Neuronal stem cell (in vitro differentiated cells): ENCODE measurements around the gene NAV2.

Experiments used
- DNase-seq: peaks from one replicate; pipeline ENCODE4 v3.0.0-alpha.2; 2013; ENCODE audit warnings: low spot score
- H2AFZ ChIP-seq: one replicate; pipeline ENCODE4 v1.6.1; 2013; ENCODE audit warnings: mild to moderate bottlenecking, low read length, inconsistent platforms
- H2AK5ac ChIP-seq: 2 replicates; pipeline ENCODE4 v1.6.1; 2013; ENCODE audit warnings: low read depth, mild to moderate bottlenecking, inconsistent platforms, low read length, moderate library complexity, mixed read lengths
- H2BK120ac ChIP-seq: 2 replicates; pipeline ENCODE4 v1.6.1; 2013; ENCODE audit warnings: low read depth, mild to moderate bottlenecking, inconsistent platforms, low read length, moderate library complexity, mixed read lengths
- H2BK12ac ChIP-seq: one replicate; pipeline ENCODE4 v1.6.1; 2013; ENCODE audit warnings: low read length, inconsistent platforms
- H2BK15ac ChIP-seq: 2 replicates; pipeline ENCODE4 v1.6.1; 2013; ENCODE audit warnings: mild to moderate bottlenecking, low read length, inconsistent platforms, mixed read lengths
- H2BK5ac ChIP-seq: one replicate; pipeline ENCODE4 v1.6.1; 2013; ENCODE audit warnings: inconsistent platforms, mild to moderate bottlenecking, low read length, moderate library complexity
- H3K14ac ChIP-seq: one replicate; pipeline ENCODE4 v1.6.1; 2013; ENCODE audit warnings: low read length, inconsistent platforms
- H3K18ac ChIP-seq: 2 replicates; pipeline ENCODE4 v1.6.1; 2013; ENCODE audit warnings: low read length, inconsistent platforms
- H3K23ac ChIP-seq: 2 replicates; pipeline ENCODE4 v1.6.1; 2013; ENCODE audit warnings: low read depth, mild to moderate bottlenecking, mixed read lengths, low read length, inconsistent platforms; ENCODE audit not compliant: poor library complexity
- H3K27ac ChIP-seq: replicated peaks from 3 replicates; pipeline ENCODE4 v1.5.1; 2013; ENCODE audit warnings: low read length, inconsistent platforms
- H3K27me3 ChIP-seq, 3 experiments: 2 replicates each; pipeline ENCODE4 v1.6.1; 2013; ENCODE audit warnings: low read length in 3 of 3, mild to moderate bottlenecking in 2 of 3, inconsistent platforms in 1 of 3, low read depth in 1 of 3, mixed read lengths in 1 of 3, moderate library complexity in 1 of 3; ENCODE audit not compliant: control insufficient read depth in 3 of 3, insufficient read depth in 3 of 3
- H3K36me3 ChIP-seq, 2 donors: replicated peaks in 1 of 2; 2 replicates each; pipeline ENCODE4 v1.6.1; 2013; ENCODE audit warnings: low read length in 2 of 2; ENCODE audit not compliant: control insufficient read depth in 2 of 2, insufficient read depth in 2 of 2
- H3K4ac ChIP-seq: 2 replicates; pipeline ENCODE4 v1.6.1; 2013; ENCODE audit warnings: inconsistent platforms, mild to moderate bottlenecking, low read length, moderate library complexity
- H3K4me1 ChIP-seq, 2 donors: 1 replicate in 1 of 2; 2 replicates in 1 of 2; pipeline ENCODE4 v1.6.1; 2013; ENCODE audit warnings: low read length in 2 of 2, low read depth in 1 of 2; ENCODE audit not compliant: control insufficient read depth in 2 of 2, insufficient read depth in 1 of 2
- H3K4me2 ChIP-seq: one replicate; pipeline ENCODE4 v1.6.1; 2013; ENCODE audit warnings: mild to moderate bottlenecking, low read length, inconsistent platforms; ENCODE audit not compliant: insufficient read depth, poor library complexity, severe bottlenecking
- H3K4me3 ChIP-seq, 2 donors: 2 replicates each; pipeline ENCODE4 v1.5.1; 2013; ENCODE audit warnings: low read length in 2 of 2, mild to moderate bottlenecking in 2 of 2, inconsistent platforms in 1 of 2, moderate library complexity in 1 of 2
- H3K79me1 ChIP-seq: one replicate; pipeline ENCODE4 v1.6.1; 2013; ENCODE audit warnings: low read depth, mild to moderate bottlenecking, inconsistent platforms, low read length, moderate library complexity
- H3K9ac ChIP-seq: one replicate; pipeline ENCODE4 v1.6.1; 2013; ENCODE audit warnings: mild to moderate bottlenecking, low read depth, low read length, inconsistent platforms; ENCODE audit not compliant: poor library complexity
- H3K9me3 ChIP-seq, 2 donors: replicated peaks in 1 of 2; 2 replicates each; pipeline versions ENCODE3 to v1.6.1; 2013; ENCODE audit warnings: low read length in 2 of 2, mild to moderate bottlenecking in 2 of 2, inconsistent platforms in 1 of 2, low read depth in 1 of 2, mixed read lengths in 1 of 2, moderate library complexity in 1 of 2; ENCODE audit not compliant: control insufficient read depth in 2 of 2, insufficient read depth in 1 of 2
- H4K8ac ChIP-seq: one replicate; pipeline ENCODE4 v1.6.1; 2013; ENCODE audit warnings: low read depth, mild to moderate bottlenecking, inconsistent platforms, low read length, moderate library complexity
- H4K91ac ChIP-seq: one replicate; pipeline ENCODE4 v1.6.1; 2013; ENCODE audit warnings: low read length, low read depth, mild to moderate bottlenecking, inconsistent platforms; ENCODE audit not compliant: poor library complexity
- WGBS, 2 donors: extraction: QIAGEN DNeasy Blood & Tissue Kit; methylation state at CpG; one replicate each; pipeline ENCODE4 v1.1.7; 2013; ENCODE audit warnings: missing lambda C conversion rate in 2 of 2, mixed read lengths in 1 of 2; ENCODE audit not compliant: insufficient read length in 2 of 2, insufficient replicate concordance in 1 of 2; ENCODE audit errors: extremely low coverage in 2 of 2; 5-methylcytosine and 5-hydroxymethylcytosine counted together

NAV2 gene

DNA sequence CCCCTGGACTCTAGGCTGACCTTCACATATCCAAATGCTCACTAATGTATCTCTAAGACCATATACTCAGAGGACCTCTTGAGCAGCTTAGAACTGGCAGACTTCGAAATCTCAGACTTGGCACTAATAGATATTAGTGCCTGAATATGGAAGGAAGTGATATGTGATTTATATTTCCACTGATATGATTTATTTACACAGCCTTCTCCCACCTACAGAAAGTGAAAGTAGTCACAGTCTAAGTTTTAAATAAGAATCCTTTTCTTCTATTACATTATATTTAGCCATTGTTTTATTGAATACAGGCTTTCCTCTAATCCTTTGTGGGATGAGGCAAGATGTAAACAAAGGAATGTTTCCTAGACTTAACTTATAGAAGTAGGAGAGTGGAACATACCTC lies 6.7 kb upstream of the NAV2 start:
- Histone ChIP-seq H2BK15ac (no peak overlapping the region), H3K4me2 (no peak overlapping the region), H2AFZ (no peak overlapping the region), H2BK5ac (no peak overlapping the region), H3K23ac (no peak overlapping the region), H3K79me1 (no peaks in the 10 kb centered on the region), H3K18ac (no peak overlapping the region), H4K91ac (no peak overlapping the region), H3K4ac (no peak overlapping the region), H3K27me3 (no peaks in the 10 kb centered on the region), H4K8ac (no peak overlapping the region), H3K4me1 (peaks cover 1 to 17% of the 10 kb centered on the region in 2 donors), H3K9ac (no peak overlapping the region), H2BK12ac (no peak overlapping the region), H3K36me3 (no peaks in the 10 kb centered on the region), H3K27ac (no peak overlapping the region), H3K9me3 (no peaks in the 10 kb centered on the region), H2BK120ac (no peak overlapping the region), H3K4me3 (no peak overlapping the region), H2AK5ac (no peak overlapping the region), H3K14ac (no peak overlapping the region)
- WGBS, 2 donors: no CpG with 5 or more reads among the region's 1 CpG
- DNase-seq: no peak

DNA sequence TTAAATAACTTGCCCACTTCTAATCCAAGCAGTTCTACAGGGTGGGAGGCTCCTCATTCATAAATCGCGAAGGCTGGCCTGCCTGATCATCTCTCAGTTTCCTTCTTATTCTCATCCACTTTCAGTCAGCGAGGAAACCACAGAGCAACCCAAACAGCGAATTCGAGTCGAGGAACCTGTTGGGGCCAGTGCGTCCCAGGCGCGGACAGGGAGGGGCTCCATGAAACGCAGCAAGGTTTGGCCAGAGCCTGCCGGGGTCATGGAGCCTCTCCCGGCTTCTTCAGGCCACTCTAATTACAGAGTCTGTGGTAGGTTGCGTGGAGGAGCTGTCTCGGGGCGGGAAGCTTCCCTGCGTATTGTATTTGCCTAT lies 741 bp upstream of the NAV2 start:
- Histone ChIP-seq H2BK120ac (peak overlapping the region; percentile 58), H3K36me3 (no peaks in the 10 kb centered on the region), H4K91ac (no peak overlapping the region), H3K4me2 (peak overlapping the region; percentile 73), H3K4me1 (peaks cover 9 to 15% of the 10 kb centered on the region in 2 donors), H2BK12ac (no peak overlapping the region), H2AK5ac (no peak overlapping the region), H3K27me3 (peaks cover 3 to 34% (median 15%) of the 10 kb centered on the region in 3 experiments), H3K4ac (no peak overlapping the region), H3K9me3 (peaks cover 0 to 1% of the 10 kb centered on the region in 2 donors), H3K18ac (peak overlapping the region; percentile 92), H2AFZ (peak overlapping the region; percentile 92), H2BK5ac (no peak overlapping the region), H3K4me3 (peak overlapping the region in 1 of 2 donors; percentile 62), H3K9ac (no peak overlapping the region), H3K23ac (no peak overlapping the region), H3K14ac (no peak overlapping the region), H2BK15ac (peak overlapping the region; percentile 56), H4K8ac (no peak overlapping the region), H3K27ac (peak overlapping the region; percentile 87), H3K79me1 (no peaks in the 10 kb centered on the region)
- no CpG with 5 or more reads among the region's 16 CpGs for WGBS, 2 donors
- no peak for DNase-seq

DNA sequence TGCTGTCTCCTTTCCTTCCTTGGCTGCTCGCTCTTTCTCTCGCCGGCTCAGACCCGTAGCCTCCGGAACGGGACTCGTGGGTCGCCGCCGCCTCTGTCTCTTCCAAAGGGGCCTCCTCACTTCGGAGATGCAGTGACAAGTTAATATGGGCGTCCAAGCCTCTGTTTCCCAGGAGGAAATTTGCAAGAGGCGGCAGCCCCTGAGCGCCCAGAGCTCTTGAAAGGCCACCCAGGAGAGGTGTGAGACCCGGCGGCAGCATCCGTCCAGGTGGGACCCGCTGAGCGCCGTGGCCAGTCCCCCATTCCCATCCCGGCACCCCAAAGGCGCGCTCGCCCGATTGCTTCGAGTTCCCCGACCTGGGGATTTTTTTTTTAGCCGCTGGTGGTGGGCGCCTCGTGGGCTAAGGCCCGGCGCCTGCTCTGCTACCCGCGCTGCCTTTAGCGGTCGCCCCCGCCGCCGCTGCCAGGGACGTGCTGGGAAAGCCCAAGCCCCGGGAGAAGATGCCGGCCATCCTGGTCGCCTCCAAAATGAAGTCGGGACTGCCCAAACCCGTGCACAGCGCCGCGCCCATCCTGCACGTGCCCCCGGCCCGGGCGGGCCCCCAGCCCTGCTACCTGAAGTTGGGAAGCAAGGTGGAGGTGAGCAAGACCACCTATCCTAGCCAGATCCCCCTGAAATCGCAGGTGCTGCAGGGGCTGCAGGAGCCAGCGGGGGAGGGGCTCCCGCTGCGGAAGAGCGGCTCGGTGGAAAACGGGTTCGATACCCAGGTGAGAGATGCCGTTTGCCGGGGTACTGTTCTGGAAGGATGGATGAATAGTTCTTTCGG lies 772 bp downstream of the NAV2 start:
- Histone ChIP-seq H3K27ac (no peak overlapping the region), H3K14ac (peak overlapping the region; percentile 60), H2BK5ac (peak overlapping the region; percentile 61), H3K9ac (peak overlapping the region; percentile 86), H2BK120ac (peak overlapping the region; percentile 40), H3K4me3 (peak overlapping the region; percentile 62 to 77), H2AFZ (peak overlapping the region; percentile 90), H4K8ac (no peak overlapping the region), H3K4me1 (peaks cover 9 to 15% of the 10 kb centered on the region in 2 donors), H2AK5ac (peak overlapping the region; percentile 32), H3K4me2 (peak overlapping the region; percentile 97), H3K79me1 (no peaks in the 10 kb centered on the region), H3K18ac (peak overlapping the region; percentile 72), H3K23ac (peak overlapping the region; percentile 59), H3K36me3 (no peaks in the 10 kb centered on the region), H3K27me3 (peaks cover 3 to 34% (median 15%) of the 10 kb centered on the region in 3 experiments), H3K9me3 (peaks cover 0 to 1% of the 10 kb centered on the region in 2 donors), H2BK15ac (no peak overlapping the region), H3K4ac (no peak overlapping the region), H2BK12ac (no peak overlapping the region), H4K91ac (no peak overlapping the region)
- WGBS, 2 donors: no CpG with 5 or more reads among the region's 63 CpGs
- no peak for DNase-seq

DNA sequence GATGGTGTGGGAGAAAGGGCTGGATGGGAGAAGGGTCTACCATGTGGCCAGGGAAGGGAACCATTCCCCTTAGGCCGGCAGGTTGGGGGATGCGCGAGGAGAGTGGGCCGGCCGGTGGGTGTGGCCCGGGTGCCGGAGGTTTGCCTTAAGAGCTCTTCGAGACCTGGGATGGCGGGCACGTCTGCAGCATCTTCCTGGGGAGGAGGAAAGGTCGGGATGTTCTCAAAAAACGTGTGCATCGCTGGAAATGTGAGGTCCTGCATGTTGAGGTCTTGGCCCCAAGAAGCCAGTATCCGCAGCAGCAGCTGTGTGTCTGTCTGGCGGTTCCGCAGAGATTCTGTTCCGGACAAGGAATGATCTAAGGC lies 1.4 kb downstream of the NAV2 start:
- H2AFZ ChIP-seq: peak overlapping the region; percentile 90
- peaks cover 9 to 15% of the 10 kb centered on the region in 2 donors for H3K4me1 ChIP-seq
- H2BK15ac ChIP-seq: no peak overlapping the region
- peak overlapping the region; percentile 62 to 77 for H3K4me3 ChIP-seq
- H3K4me2 ChIP-seq: peak overlapping the region; percentile 97
- H3K27ac ChIP-seq: no peak overlapping the region
- peak overlapping the region; percentile 32 for H2AK5ac ChIP-seq
- WGBS, 2 donors: no CpG with 5 or more reads among the region's 17 CpGs
- H3K9me3 ChIP-seq: peaks cover 0 to 1% of the 10 kb centered on the region in 2 donors
- H3K9ac ChIP-seq: no peak overlapping the region
- H3K27me3 ChIP-seq: peaks cover 3 to 34% (median 15%) of the 10 kb centered on the region in 3 experiments
- no peak overlapping the region for H3K4ac ChIP-seq
- H2BK12ac ChIP-seq: no peak overlapping the region
- H3K79me1 ChIP-seq: no peaks in the 10 kb centered on the region
- H4K91ac ChIP-seq: no peak overlapping the region
- no peak for DNase-seq
- H2BK5ac ChIP-seq: peak overlapping the region; percentile 61
- no peak overlapping the region for H4K8ac ChIP-seq
- no peak overlapping the region for H3K23ac ChIP-seq
- H3K14ac ChIP-seq: peak overlapping the region; percentile 25
- no peaks in the 10 kb centered on the region for H3K36me3 ChIP-seq
- H2BK120ac ChIP-seq: no peak overlapping the region
- H3K18ac ChIP-seq: peak overlapping the region; percentile 27
